Endothelial cell of umbilical vein (primary cell): Measurements from ENCODE around the gene PPIA.

Experiments
- GATA2 ChIP-seq: IDR thresholded peaks from 2 replicates; pipeline ENCODE4 v1.7.0; 2011; ENCODE audit warnings: low read depth, mild to moderate bottlenecking, moderate library complexity, mixed read lengths, low read length; ENCODE audit not compliant: insufficient read length, insufficient read depth
- MYC ChIP-seq: IDR thresholded peaks from one replicate; pipeline ENCODE4 v1.6.1; 2011; ENCODE audit warnings: mild to moderate bottlenecking, low read depth, low read length
- POLR2AphosphoS5 ChIP-seq: IDR thresholded peaks from 2 replicates; pipeline ENCODE4 v1.6.1; 2012; ENCODE audit warnings: low read depth, mild to moderate bottlenecking, control low read depth, low read length, moderate library complexity; ENCODE audit not compliant: insufficient read depth
- TF ChIP-seq, protein P1 (sequence below), 2 donors: IDR thresholded peaks; 1 replicate in 1 of 2; 2 replicates in 1 of 2; pipeline ENCODE4 v1.5.1; 2011; ENCODE audit warnings: low read length in 2 of 2, mild to moderate bottlenecking in 2 of 2, moderate library complexity in 2 of 2, control low read depth in 1 of 2, inconsistent platforms in 1 of 2, low read depth in 1 of 2; ENCODE audit not compliant: insufficient read depth in 1 of 2; ENCODE audit errors: extremely low read depth in 1 of 2

DNA sequence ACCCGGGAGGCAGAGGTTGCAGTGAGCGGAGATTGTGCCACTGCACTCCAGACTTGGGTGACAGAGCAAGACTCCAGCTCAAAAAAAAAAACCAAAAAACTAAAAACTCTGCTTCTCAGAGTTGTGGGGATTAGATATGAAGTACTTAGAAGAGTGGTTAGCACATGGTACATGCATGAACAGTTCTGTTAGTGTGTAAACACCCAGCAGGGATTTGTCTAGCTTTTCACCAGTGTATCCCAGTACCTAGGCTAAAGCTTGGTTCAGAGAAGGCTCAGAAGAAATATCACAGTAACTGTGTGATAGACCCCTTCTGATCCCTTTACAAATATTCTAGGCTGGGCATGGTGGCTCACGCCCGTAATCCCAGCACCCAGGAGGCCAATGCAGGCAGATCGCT lies 9.5 kb downstream of the PPIA start:
- TF ChIP-seq GATA2 (no peak), MYC (no peak), POLR2AphosphoS5 (no peak)
- TF ChIP-seq, protein P1, sequence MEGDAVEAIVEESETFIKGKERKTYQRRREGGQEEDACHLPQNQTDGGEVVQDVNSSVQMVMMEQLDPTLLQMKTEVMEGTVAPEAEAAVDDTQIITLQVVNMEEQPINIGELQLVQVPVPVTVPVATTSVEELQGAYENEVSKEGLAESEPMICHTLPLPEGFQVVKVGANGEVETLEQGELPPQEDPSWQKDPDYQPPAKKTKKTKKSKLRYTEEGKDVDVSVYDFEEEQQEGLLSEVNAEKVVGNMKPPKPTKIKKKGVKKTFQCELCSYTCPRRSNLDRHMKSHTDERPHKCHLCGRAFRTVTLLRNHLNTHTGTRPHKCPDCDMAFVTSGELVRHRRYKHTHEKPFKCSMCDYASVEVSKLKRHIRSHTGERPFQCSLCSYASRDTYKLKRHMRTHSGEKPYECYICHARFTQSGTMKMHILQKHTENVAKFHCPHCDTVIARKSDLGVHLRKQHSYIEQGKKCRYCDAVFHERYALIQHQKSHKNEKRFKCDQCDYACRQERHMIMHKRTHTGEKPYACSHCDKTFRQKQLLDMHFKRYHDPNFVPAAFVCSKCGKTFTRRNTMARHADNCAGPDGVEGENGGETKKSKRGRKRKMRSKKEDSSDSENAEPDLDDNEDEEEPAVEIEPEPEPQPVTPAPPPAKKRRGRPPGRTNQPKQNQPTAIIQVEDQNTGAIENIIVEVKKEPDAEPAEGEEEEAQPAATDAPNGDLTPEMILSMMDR (IDR thresholded peaks at IDR 0.05; ENCODE audit: extremely low read depth in 1 of 2, insufficient read depth in 1 of 2, low read depth in 1 of 2, low read length in 2 of 2): no peak
